Amniotic stem cell (primary cell): Measurements from ENCODE around the gene COL18A1.
"Not testable (repeated sequence)": the region's sequence is repeated elsewhere in the genome, so short reads cannot be mapped to it uniquely, and the experiment has no call there.

Source experiments
- DNase-seq: peaks from one replicate; lab custom pipeline; 2025; lab: John Stamatoyannopoulos, UW

COL18A1 gene

GRCh38 chr21:45427331-45428271 is 22.6 kb downstream of the COL18A1 start:
- DNase-seq, result peak; percentile 82

DNA sequence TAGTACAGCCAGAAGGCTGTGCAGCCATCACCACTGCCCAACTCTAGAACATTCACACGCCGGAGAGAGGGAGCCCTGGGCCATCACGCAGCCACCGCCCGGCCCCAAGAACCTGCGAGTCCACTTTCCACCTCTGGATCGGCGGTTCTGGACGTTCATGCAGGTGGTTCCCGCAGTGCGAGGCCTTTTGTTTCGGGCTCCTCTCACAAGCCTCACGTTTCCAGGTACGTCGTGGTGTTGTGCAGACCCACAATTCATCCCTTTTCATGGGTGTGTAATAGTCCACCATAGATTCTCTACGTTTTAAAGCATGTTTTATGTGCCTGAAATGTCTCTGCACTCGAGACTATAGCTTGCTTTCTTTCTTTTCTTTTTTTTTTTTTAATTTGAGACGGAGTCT is 23.6 kb downstream of the COL18A1 start:
- no peak for DNase-seq

- no peak for DNase-seq
Observed at GRCh38 chr21:45429221-45430175, 24.5 kb downstream of the COL18A1 start.

GRCh38 chr21:45430521-45431501 is 25.8 kb downstream of the COL18A1 start:
- DNase-seq, result no peak

GRCh38 chr21:45431781-45432572 is 27.0 kb downstream of the COL18A1 start:
- DNase-seq, result no peak

DNA sequence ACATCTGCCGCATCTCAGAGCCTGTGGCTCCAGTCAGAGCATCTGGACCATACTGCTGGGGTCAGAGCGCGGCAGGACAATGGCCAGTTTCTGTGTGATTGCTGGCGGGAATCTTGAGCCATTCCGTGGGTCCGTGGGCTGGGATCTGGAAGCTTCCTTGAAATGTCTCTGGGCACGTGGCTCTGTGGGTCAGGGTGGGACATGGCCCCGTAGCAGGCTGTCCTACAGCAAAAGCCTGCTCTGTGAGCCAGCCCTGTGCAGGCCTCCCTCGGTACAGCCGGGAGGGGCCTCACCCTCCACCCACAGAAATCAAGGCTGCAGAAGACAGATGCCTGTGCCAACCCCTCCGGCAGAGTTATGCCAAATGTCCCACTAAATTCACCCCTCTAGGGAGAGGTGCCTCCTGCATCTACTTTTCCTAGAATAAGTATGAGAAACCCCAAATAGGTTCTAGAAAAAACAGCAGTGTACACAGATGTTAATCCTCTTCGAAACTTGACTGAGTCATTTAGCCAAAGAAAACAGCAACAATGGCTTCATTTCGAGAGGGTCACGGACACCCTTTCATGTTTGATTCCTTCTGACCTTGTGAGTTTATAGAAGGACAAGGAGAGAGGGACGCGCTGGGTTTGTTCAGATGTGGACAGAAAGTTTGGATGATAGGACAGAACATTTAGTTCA is 27.8 kb downstream of the COL18A1 start:
- peak; percentile 3 for DNase-seq

DNA sequence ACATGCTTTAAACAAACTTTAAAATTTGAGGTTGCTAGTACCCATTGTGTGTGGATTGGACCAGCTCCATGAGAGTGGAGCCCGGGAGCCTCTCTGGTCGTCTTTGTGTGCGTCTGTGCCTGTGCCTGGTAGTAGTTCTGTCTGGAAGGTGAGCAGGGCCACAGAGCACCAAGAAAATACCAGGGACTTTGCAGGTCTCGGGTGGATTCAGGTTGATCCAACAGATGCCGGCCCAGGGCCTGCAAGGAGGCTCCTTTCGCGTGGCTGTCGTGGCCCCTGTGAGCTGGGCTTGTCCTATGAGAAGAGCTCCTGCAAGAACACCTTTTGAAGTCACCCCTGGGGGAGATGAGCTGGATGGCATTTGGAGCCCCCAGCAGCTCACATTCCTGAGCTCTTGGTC is 28.3 kb downstream of the COL18A1 start:
- DNase-seq, result no peak

- no peak for DNase-seq
Observed at GRCh38 chr21:45433911-45434644, 29.1 kb downstream of the COL18A1 start.

- no peak for DNase-seq
Observed at GRCh38 chr21:45434645-45435217, 29.8 kb downstream of the COL18A1 start.

GRCh38 chr21:45435405-45435981 is 30.5 kb downstream of the COL18A1 start:
- DNase-seq, result no peak

DNA sequence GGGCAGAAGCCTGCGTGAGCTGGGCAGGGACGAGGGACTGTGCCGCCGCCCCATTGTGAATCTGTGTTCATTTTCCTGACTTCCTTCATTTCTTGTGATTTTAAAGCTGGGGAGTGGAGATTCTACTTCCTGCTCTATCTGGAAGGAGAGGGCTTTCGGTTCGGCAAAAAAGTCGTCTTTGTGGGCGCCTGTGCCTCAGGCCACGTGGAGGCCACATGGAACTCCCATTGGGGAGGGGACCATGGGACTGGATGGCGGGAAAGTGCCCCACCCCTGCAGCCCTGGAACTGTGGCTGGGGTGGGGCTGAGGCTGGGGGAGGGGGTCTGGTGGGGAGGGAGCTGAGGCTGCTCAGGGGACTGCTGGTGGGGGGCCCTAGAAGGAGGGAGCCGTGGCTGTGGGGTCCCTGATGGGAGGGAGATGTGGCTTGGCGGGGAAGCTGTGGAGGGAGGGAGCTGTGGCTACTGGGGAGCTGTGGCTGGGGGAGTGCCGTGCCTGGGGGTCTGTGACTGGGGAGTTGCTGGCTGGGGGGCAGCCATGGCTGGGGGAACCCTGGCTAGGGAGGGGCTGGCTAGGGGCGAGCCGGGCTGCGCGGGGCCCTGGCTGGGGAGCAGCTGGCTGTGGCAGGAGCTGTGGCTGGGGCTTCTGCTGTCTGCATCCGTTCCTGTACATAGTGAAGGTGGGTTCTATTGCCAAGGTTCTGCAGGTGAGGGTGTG is 31.5 kb downstream of the COL18A1 start:
- no peak for DNase-seq

GRCh38 chr21:45437844-45438243 is 32.9 kb downstream of the COL18A1 start:
- not testable (repeated sequence) for DNase-seq

DNA sequence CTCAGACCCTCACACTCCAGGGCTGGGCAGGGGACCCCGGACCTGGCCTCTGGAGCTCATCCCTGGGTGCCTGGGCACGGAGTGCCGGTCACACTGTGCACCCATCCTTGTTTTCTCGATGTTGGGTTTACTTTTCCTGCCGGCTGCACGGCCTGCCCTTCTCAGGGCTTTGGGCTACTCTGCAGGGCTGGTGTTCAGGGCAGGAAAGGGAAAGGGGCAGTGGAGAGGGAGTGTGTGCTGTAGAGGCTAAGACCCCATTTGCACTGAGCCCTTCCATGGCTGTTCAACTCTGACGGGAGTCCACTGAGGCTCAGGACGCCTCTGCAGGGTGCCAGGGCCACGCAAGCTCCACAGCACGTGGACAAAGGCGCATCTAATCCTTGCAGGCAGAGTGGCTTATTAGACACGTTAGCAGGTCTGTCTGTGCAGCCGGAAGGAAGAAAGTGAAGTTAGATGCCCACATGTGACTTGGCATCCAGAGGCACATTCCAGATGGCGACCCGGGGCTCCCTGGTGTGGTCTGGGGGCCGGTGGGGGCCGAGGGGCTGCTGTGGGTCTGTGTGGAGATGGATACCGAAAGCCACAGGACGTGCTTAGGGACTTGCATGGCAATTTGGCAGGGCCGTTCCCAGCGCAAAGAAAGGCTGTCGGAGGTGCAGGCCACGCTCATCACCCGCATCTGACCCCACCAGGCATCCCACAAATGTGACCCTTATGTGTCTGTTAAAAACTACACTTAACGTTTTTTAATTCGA is 33.6 kb downstream of the COL18A1 start:
- DNase-seq, result no peak

DNA sequence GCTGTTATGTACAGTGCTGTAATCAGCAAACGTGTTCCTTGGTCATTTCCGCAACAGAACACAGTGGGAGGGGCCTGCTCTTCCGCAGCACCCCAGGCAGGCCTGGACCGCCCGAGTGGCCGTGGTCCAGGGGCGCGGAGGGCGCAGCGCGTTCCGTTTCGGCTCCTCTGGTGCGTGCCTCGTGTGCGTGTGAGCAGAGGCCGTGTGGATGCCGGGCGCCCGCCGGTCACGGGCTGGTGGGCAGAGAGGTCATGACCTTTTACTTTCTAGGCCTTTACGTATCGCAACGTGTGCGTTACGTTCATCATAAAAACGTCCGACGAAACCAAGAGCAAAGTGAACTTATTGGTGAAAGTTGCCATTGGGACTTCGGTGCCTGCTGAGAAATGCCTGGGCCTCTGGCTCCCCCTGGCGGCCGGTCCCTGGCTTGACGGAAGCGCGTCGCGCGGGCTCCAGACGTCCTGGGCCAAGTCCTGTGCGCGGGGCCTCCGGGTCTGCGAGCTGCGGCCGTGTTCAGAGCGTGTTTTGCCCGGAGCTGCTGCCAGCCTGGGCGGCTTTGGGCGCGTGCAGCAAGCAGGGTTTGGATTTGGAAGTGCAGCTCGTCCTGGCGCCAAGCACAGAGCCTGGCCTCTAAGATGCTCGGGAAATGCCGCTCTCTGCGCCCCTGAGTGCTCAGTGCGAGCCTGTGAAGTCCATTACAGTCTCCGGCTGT is 34.4 kb downstream of the COL18A1 start:
- DNase-seq, result peak; percentile 41

- DNase-seq, result no peak
Observed at GRCh38 chr21:45439901-45440461, 35.0 kb downstream of the COL18A1 start.

GRCh38 chr21:45440736-45441350 is 35.9 kb downstream of the COL18A1 start:
- DNase-seq, result no peak
